DND-41 (cell line): ENCODE results near the gene MROH2A.

Experiments used
- ATAC-seq: fragments of 200-7000 bp; cut with Tn5 transposase; 3 replicates; pipeline ENCODE4 v1.9.1; 2021; ENCODE audit warnings: low read depth; ENCODE audit not compliant: insufficient read depth
- DNase-seq: peaks from one replicate; pipeline ENCODE4 v3.0.0-alpha.2; 2020
- H2AFZ ChIP-seq: 2 replicates; pipeline ENCODE4 v1.6.0; 2012; ENCODE audit warnings: low read depth, low read length
- H3K27ac ChIP-seq: 2 replicates; pipeline ENCODE4 v1.5.1; 2012; ENCODE audit warnings: low read length, inconsistent platforms
- H3K27me3 ChIP-seq: fragments of 200-600 bp; sonication (generic); 2 replicates; pipeline ENCODE4 v1.6.0; 2012; ENCODE audit warnings: low read length, mild to moderate bottlenecking, inconsistent platforms; ENCODE audit not compliant: insufficient read depth, poor library complexity
- H3K36me3 ChIP-seq: 2 replicates; pipeline ENCODE4 v1.5.1; 2012; ENCODE audit warnings: low read length, inconsistent platforms; ENCODE audit not compliant: insufficient read depth
- H3K4me1 ChIP-seq: 2 replicates; pipeline ENCODE4 v1.5.1; 2012; ENCODE audit warnings: mild to moderate bottlenecking, low read length; ENCODE audit not compliant: insufficient read depth
- H3K4me2 ChIP-seq: 2 replicates; pipeline ENCODE4 v1.6.0; 2012; ENCODE audit warnings: mild to moderate bottlenecking, moderate library complexity, low read length, inconsistent platforms; ENCODE audit not compliant: insufficient read depth
- H3K4me3 ChIP-seq, 2 experiments: fragments of 200-600 bp in 1 of 2; shearing (Covaris generic) in 1 of 2; 2 replicates each; pipeline ENCODE4 v1.5.1; 2012 to 2016; ENCODE audit warnings: inconsistent platforms in 2 of 2, low read length in 2 of 2, mild to moderate bottlenecking in 2 of 2, low read depth in 1 of 2, moderate library complexity in 1 of 2
- H3K79me2 ChIP-seq: 2 replicates; pipeline ENCODE4 v1.6.0; 2012; ENCODE audit warnings: low read length, inconsistent platforms; ENCODE audit not compliant: insufficient read depth
- H3K9ac ChIP-seq: 2 replicates; pipeline ENCODE4 v1.6.0; 2012; ENCODE audit warnings: low read depth, mild to moderate bottlenecking, inconsistent platforms, low read length, moderate library complexity
- H3K9me3 ChIP-seq: 2 replicates; pipeline ENCODE4 v1.5.1; 2012; ENCODE audit warnings: low read length, moderate library complexity, mild to moderate bottlenecking, inconsistent platforms; ENCODE audit not compliant: insufficient read depth, severe bottlenecking
- H4K20me1 ChIP-seq: 2 replicates; pipeline ENCODE4 v1.6.0; 2012; ENCODE audit warnings: low read length; ENCODE audit not compliant: insufficient read depth
- CTCF ChIP-seq: IDR thresholded peaks from 2 replicates; pipeline ENCODE4 v1.5.1; 2012; ENCODE audit warnings: borderline replicate concordance, low read length, moderate library complexity, mild to moderate bottlenecking; ENCODE audit not compliant: poor library complexity, severe bottlenecking; ENCODE audit errors: extremely low read depth
- EZH2 ChIP-seq: IDR thresholded peaks from 3 replicates; pipeline ENCODE4 v1.6.1; 2012; ENCODE audit warnings: borderline replicate concordance, low read depth, mild to moderate bottlenecking, moderate library complexity, low read length, inconsistent platforms; ENCODE audit not compliant: severe bottlenecking

MROH2A gene

GRCh38 chr2:233839447-233839820 is 61.3 kb downstream of the MROH2A start:
- ATAC-seq (no peak), DNase-seq (no peak)
- Histone ChIP-seq H3K27me3 (no peaks in the 10 kb centered on the region), H3K4me3 (peak overlapping the region in 1 of 2 experiments; percentile 21; a peak in 1 of 4 replicates), H3K9ac (no peak overlapping the region), H2AFZ (no peak overlapping the region), H3K79me2 (peaks cover 82% of the 10 kb centered on the region), H3K27ac (no peak overlapping the region), H3K9me3 (no peaks in the 10 kb centered on the region), H3K4me1 (peaks cover 50% of the 10 kb centered on the region), H3K36me3 (peaks cover 100% of the 10 kb centered on the region), H3K4me2 (peak overlapping the region; percentile 48), H4K20me1 (peaks cover 76% of the 10 kb centered on the region)
- no peak for TF ChIP-seq EZH2

GRCh38 chr2:233840520-233840919 is 62.4 kb downstream of the MROH2A start:
- Histone ChIP-seq H3K4me1 (peaks cover 52% of the 10 kb centered on the region), H4K20me1 (peaks cover 78% of the 10 kb centered on the region), H3K9ac (no peak overlapping the region), H3K9me3 (no peaks in the 10 kb centered on the region), H3K4me3 (no peak overlapping the region; a peak in 2 of 4 replicates), H3K36me3 (peaks cover 100% of the 10 kb centered on the region), H3K79me2 (peaks cover 90% of the 10 kb centered on the region), H3K27ac (no peak overlapping the region), H3K27me3 (no peaks in the 10 kb centered on the region), H2AFZ (no peak overlapping the region), H3K4me2 (peak overlapping the region; percentile 48)
- no peak for DNase-seq
- no peak for ATAC-seq
- TF ChIP-seq CTCF (no peak), EZH2 (no peak)

GRCh38 chr2:233841183-233841582 is 63.1 kb downstream of the MROH2A start:
- Histone ChIP-seq H3K79me2 (peaks cover 91% of the 10 kb centered on the region), H3K4me3 (no peak overlapping the region)

More at GRCh38 chr2:233841183-233841582, 63.1 kb downstream of the MROH2A start:
- DNase-seq, result no peak
- TF ChIP-seq EZH2, result no peak
- TF ChIP-seq CTCF, result no peak
- H3K27ac ChIP-seq, result no peak overlapping the region
- peaks cover 52% of the 10 kb centered on the region for H3K4me1 ChIP-seq
- H3K9ac ChIP-seq, result no peak overlapping the region
- H4K20me1 ChIP-seq, result peaks cover 72% of the 10 kb centered on the region
- no peak overlapping the region for H2AFZ ChIP-seq
- ATAC-seq, result no peak
- no peaks in the 10 kb centered on the region for H3K9me3 ChIP-seq
- peaks cover 99% of the 10 kb centered on the region for H3K36me3 ChIP-seq
- peak overlapping the region; percentile 48; the same call in 1 of the 2 replicates for H3K4me2 ChIP-seq
- H3K27me3 ChIP-seq, result no peaks in the 10 kb centered on the region
